GM18858 (cell line): Measurements from ENCODE around the gene DRGX.

Source experiments
- ATAC-seq: cut with Tn5 transposase; IDR thresholded peaks from one replicate; pipeline ENCODE4 v1.9.1; 2021; ENCODE audit not compliant: unreplicated experiment

Gene DRGX

GRCh38 chr10:49408519-49409306 lies 12.8 kb upstream of the DRGX start:
- no peak for ATAC-seq

- no peak for ATAC-seq
Observed at GRCh38 chr10:49407552-49408137, 11.8 kb upstream of the DRGX start.

GRCh38 chr10:49407151-49407550 lies 11.3 kb upstream of the DRGX start:
- ATAC-seq: no peak

- ATAC-seq: no peak
Observed at GRCh38 chr10:49404321-49404878, 8.5 kb upstream of the DRGX start.

GRCh38 chr10:49403363-49403762 lies 7.5 kb upstream of the DRGX start:
- ATAC-seq: no peak

GRCh38 chr10:49400365-49400764 lies 4.5 kb upstream of the DRGX start:
- ATAC-seq: no peak

- ATAC-seq: no peak
Observed at GRCh38 chr10:49398986-49399385, 3.1 kb upstream of the DRGX start.

- no peak for ATAC-seq
Observed at GRCh38 chr10:49398000-49398861, 2.3 kb upstream of the DRGX start.

- no peak for ATAC-seq
Observed at GRCh38 chr10:49397036-49397999, 1.4 kb upstream of the DRGX start.

GRCh38 chr10:49396666-49396999 lies 744 bp upstream of the DRGX start:
- ATAC-seq: no peak

- no peak for ATAC-seq
Observed at GRCh38 chr10:49394933-49395740, 752 bp downstream of the DRGX start.

- ATAC-seq: no peak
Observed at GRCh38 chr10:49393757-49394156, 2.1 kb downstream of the DRGX start.

GRCh38 chr10:49393301-49393700 lies 2.6 kb downstream of the DRGX start:
- ATAC-seq: no peak

GRCh38 chr10:49389361-49389933 lies 6.4 kb downstream of the DRGX start:
- ATAC-seq: no peak

- ATAC-seq: no peak
Observed at GRCh38 chr10:49388161-49388560, 7.7 kb downstream of the DRGX start.

GRCh38 chr10:49387071-49387470 lies 8.8 kb downstream of the DRGX start:
- no peak for ATAC-seq

GRCh38 chr10:49385939-49386922 lies 9.7 kb downstream of the DRGX start:
- ATAC-seq: no peak
